Right lobe of liver (tissue), 6 donors: ENCODE data around the gene CMKLR1. TPM values are rescaled to one million over a fixed set of nuclear protein-coding genes. Genes with fewer than 3 reads are reported as not detected.
A peak's percentile ranks its signal among the peaks of the same experiment; 100 is the strongest.

Source experiments
- ATAC-seq, 4 donors: fragments of 200-7000 bp; cut with Tn5 transposase; one replicate each; pipeline ENCODE4 v1.9.1; 2020; ENCODE audit warnings: mild to moderate bottlenecking in 4 of 4, moderate library complexity in 4 of 4
- DNase-seq, 3 donors: peaks; one replicate each; pipeline ENCODE4 v3.0.0-alpha.2; 2020
- H3K27ac ChIP-seq, 3 donors: fragments of 200-600 bp; one replicate each; pipeline ENCODE4 v1.8.0; 2022
- H3K27me3 ChIP-seq, 2 donors: fragments of 200-600 bp; one replicate each; pipeline ENCODE4 v1.8.0; 2022
- H3K36me3 ChIP-seq, 4 donors: fragments of 200-600 bp; sonication (generic) in 1 of 4; one replicate each; pipeline versions ENCODE4 v1.5.1 to v1.8.0; 2017 to 2022; ENCODE audit warnings: control low read depth in 1 of 4
- H3K4me1 ChIP-seq, 4 donors: fragments of 200-600 bp; sonication (generic) in 1 of 4; one replicate each; pipeline versions ENCODE4 v1.5.1 to v1.8.0; 2017 to 2022; ENCODE audit warnings: control low read depth in 1 of 4
- H3K4me3 ChIP-seq, 3 donors: fragments of 200-600 bp; one replicate each; pipeline ENCODE4 v1.8.0; 2022
- H3K9me3 ChIP-seq, 4 donors: fragments of 200-600 bp; sonication (generic) in 1 of 4; one replicate each; pipeline versions ENCODE4 v1.5.1 to v1.8.0; 2017 to 2022; ENCODE audit warnings: control low read depth in 1 of 4
- POLR2A ChIP-seq: fragments of 450-650 bp; IDR thresholded peaks from one replicate; pipeline ENCODE4 v1.6.1; 2017; ENCODE audit warnings: antibody characterized with exemption, mild to moderate bottlenecking
- WGBS: methylation state at CpG from one replicate; pipeline ENCODE4 v1.1.6; 2018; ENCODE audit warnings: low coverage, low lambda C conversion rate; ENCODE audit not compliant: insufficient coverage; ENCODE audit errors: missing lambda C conversion rate; 5-methylcytosine and 5-hydroxymethylcytosine counted together
- intact Hi-C, 2 donors: fragments of 100-400 bp; cut with DNase I; formaldehyde crosslinking; loops; one replicate each; pipeline versions ENCODE4 v1.11.2 to v1.14.1; 2022
- total RNA-seq, 6 experiments: library from RNA; depleted of rRNA in 2 of 6; stranded (reverse); fragments of >200 nt in 2 of 6; fragmentation: NEBNext Ultra II Directional in 3 of 6; extraction: Animal tissue kit (Norgen Biotek cat#: 25700) in 3 of 6; gene quantifications; one replicate each; pipeline versions ENCODE4 v1.1.0 to v1.2.4, GENCODE V29; 2016 to 2023
- TF ChIP-seq, protein P1 (sequence below), 4 donors: fragments of 200-600 bp in 3 of 4; fragments of 450-650 bp in 1 of 4; IDR thresholded peaks; one replicate each; pipeline versions ENCODE4 v1.5.1 to v1.8.0; 2016 to 2022; ENCODE audit warnings: antibody characterized with exemption in 4 of 4, mild to moderate bottlenecking in 2 of 4
- donor health status: DM: no; HTN: yes; CAD: no.
- donor health status: DM: no; HTN: no; CAD: no.
- donor health status: DM: no; HTN: no; CAD: no.
- donor health status: DM: no; HTN: yes; CAD: no.
- donor health status: DM: no; HTN: yes; CAD: no.

CMKLR1 gene
- total RNA-seq, 6 experiments from 2014 or later: 1.5 to 8.2 (median 4.2) TPM

DNA sequence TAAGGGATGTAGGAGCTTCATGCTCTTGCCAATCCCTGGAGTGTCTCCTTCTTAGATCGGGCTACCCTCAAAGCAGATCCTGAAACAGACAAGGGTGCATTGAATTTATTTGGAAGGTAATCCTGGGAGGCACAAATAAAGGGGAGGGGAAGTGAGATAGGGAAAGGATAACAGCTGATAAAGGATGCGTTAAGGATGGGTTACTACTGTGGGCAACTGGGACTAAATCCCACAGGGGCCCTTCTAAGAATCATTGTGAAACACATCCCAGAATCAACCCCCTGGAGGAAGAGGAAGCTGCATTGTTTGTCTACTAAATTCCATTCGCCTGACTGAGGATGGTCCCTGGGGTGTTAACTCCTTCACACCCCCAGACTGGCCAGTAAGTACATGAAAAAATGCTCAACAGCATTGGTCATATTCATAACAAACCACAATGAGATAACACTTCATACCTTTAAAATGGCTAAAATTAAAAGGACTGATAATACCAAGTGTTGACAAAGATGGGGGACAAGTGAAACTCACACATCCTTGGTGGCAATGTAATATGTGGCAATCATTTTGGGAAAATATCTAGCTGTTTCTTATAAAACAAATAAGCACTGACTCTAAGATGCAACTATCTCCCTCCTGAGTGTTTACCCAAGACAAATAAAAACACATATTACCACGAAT is 37.0 kb upstream of the CMKLR1 start:
- Histone ChIP-seq H3K9me3 (no peaks in the 10 kb centered on the region), H3K4me1 (no peaks in the 10 kb centered on the region), H3K4me3 (no peak overlapping the region), H3K27ac (no peak overlapping the region), H3K36me3 (no peaks in the 10 kb centered on the region), H3K27me3 (no peaks in the 10 kb centered on the region)
- 19% methylated on average over 4 of the region's 4 CpGs for WGBS
- intact Hi-C loops: no loop called here
- ATAC-seq: no peak
- TF ChIP-seq POLR2A: no peak
- TF ChIP-seq, protein P1, sequence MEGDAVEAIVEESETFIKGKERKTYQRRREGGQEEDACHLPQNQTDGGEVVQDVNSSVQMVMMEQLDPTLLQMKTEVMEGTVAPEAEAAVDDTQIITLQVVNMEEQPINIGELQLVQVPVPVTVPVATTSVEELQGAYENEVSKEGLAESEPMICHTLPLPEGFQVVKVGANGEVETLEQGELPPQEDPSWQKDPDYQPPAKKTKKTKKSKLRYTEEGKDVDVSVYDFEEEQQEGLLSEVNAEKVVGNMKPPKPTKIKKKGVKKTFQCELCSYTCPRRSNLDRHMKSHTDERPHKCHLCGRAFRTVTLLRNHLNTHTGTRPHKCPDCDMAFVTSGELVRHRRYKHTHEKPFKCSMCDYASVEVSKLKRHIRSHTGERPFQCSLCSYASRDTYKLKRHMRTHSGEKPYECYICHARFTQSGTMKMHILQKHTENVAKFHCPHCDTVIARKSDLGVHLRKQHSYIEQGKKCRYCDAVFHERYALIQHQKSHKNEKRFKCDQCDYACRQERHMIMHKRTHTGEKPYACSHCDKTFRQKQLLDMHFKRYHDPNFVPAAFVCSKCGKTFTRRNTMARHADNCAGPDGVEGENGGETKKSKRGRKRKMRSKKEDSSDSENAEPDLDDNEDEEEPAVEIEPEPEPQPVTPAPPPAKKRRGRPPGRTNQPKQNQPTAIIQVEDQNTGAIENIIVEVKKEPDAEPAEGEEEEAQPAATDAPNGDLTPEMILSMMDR (IDR thresholded peaks at IDR 0.05): no peak
- DNase-seq: no peak

- H3K9me3 ChIP-seq: no peaks in the 10 kb centered on the region
- H3K4me1 ChIP-seq: no peaks in the 10 kb centered on the region
- no peak overlapping the region for H3K27ac ChIP-seq
- TF ChIP-seq, protein P1 (IDR thresholded peaks at IDR 0.05): no peak
- no peak for TF ChIP-seq POLR2A
- H3K27me3 ChIP-seq: no peaks in the 10 kb centered on the region
- DNase-seq (no peak), ATAC-seq (no peak)
- 88% methylated on average over 1 of the region's 2 CpGs for WGBS
- intact Hi-C loops: no loop called here
- no peak overlapping the region for H3K4me3 ChIP-seq
- H3K36me3 ChIP-seq: no peaks in the 10 kb centered on the region
Observed at GRCh38 chr12:108374596-108375320, 35.6 kb upstream of the CMKLR1 start.

- Histone ChIP-seq H3K4me1 (no peaks in the 10 kb centered on the region), H3K27ac (no peak overlapping the region), H3K4me3 (no peak overlapping the region), H3K36me3 (no peaks in the 10 kb centered on the region), H3K9me3 (no peaks in the 10 kb centered on the region), H3K27me3 (no peaks in the 10 kb centered on the region)
- DNase-seq (no peak), ATAC-seq (no peak)
- intact Hi-C loops: no loop called here
- TF ChIP-seq POLR2A: no peak
- TF ChIP-seq, protein P1 (IDR thresholded peaks at IDR 0.05): peak in 1 of 4 donors; percentile 5
- 17% methylated on average over 1 of the region's 1 CpG for WGBS
Observed at GRCh38 chr12:108373111-108373510, 34.0 kb upstream of the CMKLR1 start.

- no peak for ATAC-seq
- no peak overlapping the region for H3K27ac ChIP-seq
- no peak for DNase-seq
Observed at GRCh38 chr12:108371801-108372344, 32.8 kb upstream of the CMKLR1 start.

More at GRCh38 chr12:108371801-108372344, 32.8 kb upstream of the CMKLR1 start:
- intact Hi-C loops: no loop called here
- Histone ChIP-seq H3K36me3 (no peaks in the 10 kb centered on the region), H3K4me1 (no peaks in the 10 kb centered on the region), H3K4me3 (no peak overlapping the region), H3K27me3 (no peaks in the 10 kb centered on the region), H3K9me3 (no peaks in the 10 kb centered on the region)
- WGBS: 42% methylated on average over 4 of the region's 6 CpGs
- TF ChIP-seq, protein P1 (IDR thresholded peaks at IDR 0.05): no peak
- TF ChIP-seq POLR2A: no peak
